Measurements from ENCODE around the gene DISP2. TPM values are rescaled to one million over a fixed set of nuclear protein-coding genes. Genes with fewer than 3 reads are reported as not detected.

DISP2 gene
- total and polyA plus RNA-seq, 4 donors: under 0.01 to 0.23 (median under 0.01) TPM; not detected in 1

GRCh38 chr15:40388941-40389823 is 31.2 kb downstream of the DISP2 start:
- peaks cover 4 to 9% (median 7%) of the 10 kb centered on the region in 4 donors for H3K4me1 ChIP-seq (ENCODE audit: control insufficient read depth in 4 of 4, insufficient read depth in 4 of 4, low read length in 3 of 4)
- H3K9me3 ChIP-seq (ENCODE audit: control insufficient read depth in 4 of 4, low read length in 3 of 4): no peaks in the 10 kb centered on the region
- no peak for DNase-seq (ENCODE audit: low spot score)
- peak overlapping the region; percentile 15 to 55 for H3K27ac ChIP-seq (ENCODE audit: low read depth in 1 of 2, low read length in 2 of 2)
- 60% methylated on average over 13 of the region's 13 CpGs for WGBS
- H3K4me3 ChIP-seq (ENCODE audit: low read depth in 1 of 3, low read length in 3 of 3): no peak overlapping the region
- no peaks in the 10 kb centered on the region for H3K27me3 ChIP-seq (ENCODE audit: control insufficient read depth in 4 of 4, insufficient read depth in 4 of 4, low read length in 3 of 4)
- H3K9ac ChIP-seq (ENCODE audit: low read depth in 1 of 2, low read length in 2 of 2): no peak overlapping the region
- H3K36me3 ChIP-seq (ENCODE audit: control insufficient read depth in 4 of 4, insufficient read depth in 3 of 4, low read depth in 1 of 4, low read length in 3 of 4): peaks cover 5 to 12% (median 9%) of the 10 kb centered on the region in 4 donors
- peak; percentile 60 for TF ChIP-seq YY1 (IDR thresholded peaks at IDR 0.05)
- TF ChIP-seq RXRA (IDR thresholded peaks at IDR 0.05): peak; percentile 57 to 85
- TF ChIP-seq CTCF (IDR thresholded peaks at IDR 0.05; ENCODE audit: low read depth, low read length, missing input control): no peak
- TF ChIP-seq GABPA (IDR thresholded peaks at IDR 0.05 in 1 of 2, conservative IDR thresholded peaks at IDR 0.05 in 1 of 2): peak in 1 of 2 donors; percentile 66
- TF ChIP-seq FOXA2 (IDR thresholded peaks at IDR 0.05): peak; percentile 70
- TF ChIP-seq NR2F2 (IDR thresholded peaks at IDR 0.05): no peak
- no peak for TF ChIP-seq HNF4G (IDR thresholded peaks at IDR 0.05)
- no peak for TF ChIP-seq FOXA1 (IDR thresholded peaks at IDR 0.05)
- TF ChIP-seq SP1 (IDR thresholded peaks at IDR 0.05): peak; percentile 61
- TF ChIP-seq JUND (IDR thresholded peaks at IDR 0.05): peak in 1 of 2 donors; percentile 57
- no peak for TF ChIP-seq TAF1 (conservative IDR thresholded peaks at IDR 0.05)
- TF ChIP-seq REST (IDR thresholded peaks at IDR 0.05): peak; percentile 68
- TF ChIP-seq ATF3 (IDR thresholded peaks at IDR 0.05): peak; percentile 15
- peak in 1 of 2 donors; percentile 26 for TF ChIP-seq RAD21 (IDR thresholded peaks at IDR 0.05)
- peak; percentile 65 for TF ChIP-seq ZBTB33 (IDR thresholded peaks at IDR 0.05)
- peak; percentile 58 to 81 for TF ChIP-seq HNF4A (conservative IDR thresholded peaks at IDR 0.05)
- TF ChIP-seq MAX (IDR thresholded peaks at IDR 0.05): peak; percentile 58

Measured in liver (tissue), 9 donors.